ENCODE results near the gene SEMA4C.

SEMA4C gene

DNA sequence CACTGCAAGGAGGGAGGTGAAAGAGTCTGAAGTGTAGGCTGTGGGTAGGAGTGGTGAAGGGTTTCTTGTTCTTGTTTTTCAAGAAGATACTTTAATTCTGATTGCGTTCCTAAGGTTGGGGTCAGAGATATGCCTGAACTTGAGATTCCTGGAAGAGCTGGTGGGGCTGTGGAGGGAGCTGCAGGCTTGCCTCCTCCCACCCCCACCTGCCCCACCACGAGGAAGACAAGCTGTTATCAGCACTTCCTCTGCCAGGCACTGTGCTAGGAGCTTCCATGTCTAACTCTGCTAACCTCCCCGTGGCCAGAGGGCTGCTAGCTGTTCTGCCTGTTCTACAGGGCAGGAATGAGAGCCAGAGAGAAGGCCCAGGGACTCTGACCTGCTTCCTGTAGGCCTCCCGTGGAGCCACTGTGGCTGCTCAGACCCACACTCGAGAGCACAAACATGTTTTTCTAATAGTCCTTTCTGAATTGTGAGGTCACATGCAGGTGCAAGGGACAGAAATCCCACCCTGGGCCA, 39.8 kb downstream of the SEMA4C start:
- H3K27me3 ChIP-seq (ENCODE audit: insufficient read depth, low read length): no peaks in the 10 kb centered on the region
- peaks cover 83% of the 10 kb centered on the region for H3K36me3 ChIP-seq (ENCODE audit: insufficient read depth, low read depth, low read length)
- no peak overlapping the region for H3K27ac ChIP-seq (ENCODE audit: low read length)
- H3K4me3 ChIP-seq (ENCODE audit: low read length): no peak overlapping the region
- H3K4me1 ChIP-seq (ENCODE audit: insufficient read depth, low read length): peaks cover 13% of the 10 kb centered on the region; the same call in 1 of the 2 replicates
- no peak overlapping the region for H3K9ac ChIP-seq (ENCODE audit: low read depth, low read length)
- no peaks in the 10 kb centered on the region for H3K9me3 ChIP-seq (ENCODE audit: insufficient read depth, low read depth, low read length)

- Histone ChIP-seq H3K36me3 (ENCODE audit: insufficient read depth, low read depth, low read length) (peaks cover 87% of the 10 kb centered on the region), H3K4me3 (ENCODE audit: low read length) (no peak overlapping the region), H3K9ac (ENCODE audit: low read depth, low read length) (no peak overlapping the region), H3K27me3 (ENCODE audit: insufficient read depth, low read length) (no peaks in the 10 kb centered on the region), H3K4me1 (ENCODE audit: insufficient read depth, low read length) (peaks cover 13% of the 10 kb centered on the region; the same call in 1 of the 2 replicates), H3K9me3 (ENCODE audit: insufficient read depth, low read depth, low read length) (no peaks in the 10 kb centered on the region), H3K27ac (ENCODE audit: low read length) (no peak overlapping the region)
Observed at GRCh38 chr2:96828874-96829273, 41.0 kb downstream of the SEMA4C start.

DNA sequence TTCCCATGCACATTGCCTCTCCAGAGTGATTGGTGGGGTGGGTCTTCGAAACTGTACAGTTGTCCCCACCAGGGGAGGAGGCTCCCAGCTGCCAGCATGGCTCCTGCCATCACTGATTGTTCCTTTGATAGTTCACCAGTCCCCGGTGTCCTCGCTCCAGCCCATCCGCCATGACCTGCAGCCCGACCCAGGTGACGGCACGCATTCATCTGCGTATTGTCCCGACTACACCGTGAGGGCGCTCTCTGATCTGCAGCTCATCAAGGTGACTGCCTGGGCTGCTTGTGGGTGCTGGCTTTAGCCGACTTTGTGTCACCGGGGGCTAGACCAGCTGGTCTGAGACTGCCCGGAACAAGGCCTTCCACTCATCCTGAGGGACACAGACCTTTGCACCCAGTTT, 41.4 kb downstream of the SEMA4C start:
- peaks cover 86% of the 10 kb centered on the region for H3K36me3 ChIP-seq (ENCODE audit: insufficient read depth, low read depth, low read length)
- H3K27ac ChIP-seq (ENCODE audit: low read length): no peak overlapping the region

GRCh38 chr2:96826546-96827278, 43.2 kb downstream of the SEMA4C start:
- peaks cover 85% of the 10 kb centered on the region for H3K36me3 ChIP-seq (ENCODE audit: insufficient read depth, low read depth, low read length)
- no peak overlapping the region for H3K4me3 ChIP-seq (ENCODE audit: low read length)
- H3K9me3 ChIP-seq (ENCODE audit: insufficient read depth, low read depth, low read length): no peaks in the 10 kb centered on the region
- H3K27me3 ChIP-seq (ENCODE audit: insufficient read depth, low read length): no peaks in the 10 kb centered on the region
- H3K9ac ChIP-seq (ENCODE audit: low read depth, low read length): no peak overlapping the region
- H3K27ac ChIP-seq (ENCODE audit: low read length): no peak overlapping the region
- H3K4me1 ChIP-seq (ENCODE audit: insufficient read depth, low read length): peaks cover under 1% of the 10 kb centered on the region; the same call in 1 of the 2 replicates

More for the DNA sequence above, 41.4 kb downstream of the SEMA4C start:
- Histone ChIP-seq H3K4me1 (ENCODE audit: insufficient read depth, low read length) (peaks cover 10% of the 10 kb centered on the region; the same call in 1 of the 2 replicates), H3K27me3 (ENCODE audit: insufficient read depth, low read length) (no peaks in the 10 kb centered on the region), H3K4me3 (ENCODE audit: low read length) (no peak overlapping the region), H3K9ac (ENCODE audit: low read depth, low read length) (no peak overlapping the region), H3K9me3 (ENCODE audit: insufficient read depth, low read depth, low read length) (no peaks in the 10 kb centered on the region)

DNA sequence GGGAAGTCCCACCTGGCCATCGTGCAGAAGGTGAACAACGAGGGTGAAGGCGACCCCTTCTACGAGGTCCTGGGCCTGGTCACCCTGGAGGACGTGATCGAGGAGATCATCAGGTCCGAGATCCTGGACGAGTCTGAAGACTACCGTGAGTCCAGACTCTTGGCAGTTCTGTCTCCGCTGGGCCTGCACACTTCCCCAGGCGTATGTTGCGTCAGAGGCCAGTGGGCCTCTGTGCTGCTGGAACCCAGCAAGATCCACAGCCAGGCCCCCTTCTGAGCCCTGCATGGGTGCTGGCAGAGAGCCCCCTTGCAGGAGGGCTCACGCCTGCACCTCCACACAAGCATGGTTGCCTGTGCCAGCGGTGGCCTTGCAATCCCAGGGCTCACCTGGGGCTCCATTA, 44.8 kb downstream of the SEMA4C start:
- peaks cover 69% of the 10 kb centered on the region for H3K36me3 ChIP-seq (ENCODE audit: insufficient read depth, low read depth, low read length)
- no peaks in the 10 kb centered on the region for H3K4me1 ChIP-seq (ENCODE audit: insufficient read depth, low read length)
- no peak overlapping the region for H3K9ac ChIP-seq (ENCODE audit: low read depth, low read length)
- H3K27ac ChIP-seq (ENCODE audit: low read length): no peak overlapping the region
- H3K27me3 ChIP-seq (ENCODE audit: insufficient read depth, low read length): no peaks in the 10 kb centered on the region
- no peaks in the 10 kb centered on the region for H3K9me3 ChIP-seq (ENCODE audit: insufficient read depth, low read depth, low read length)
- no peak overlapping the region for H3K4me3 ChIP-seq (ENCODE audit: low read length)

GRCh38 chr2:96824079-96824870, 45.6 kb downstream of the SEMA4C start:
- no peak overlapping the region for H3K4me3 ChIP-seq (ENCODE audit: low read length)
- H3K9ac ChIP-seq (ENCODE audit: low read depth, low read length): no peak overlapping the region
- H3K4me1 ChIP-seq (ENCODE audit: insufficient read depth, low read length): 0 out of 2 replicates have a peak, but pooled peaks cover 2% of the 10 kb centered on the region
- no peaks in the 10 kb centered on the region for H3K27me3 ChIP-seq (ENCODE audit: insufficient read depth, low read length)
- no peak overlapping the region for H3K27ac ChIP-seq (ENCODE audit: low read length)
- no peaks in the 10 kb centered on the region for H3K9me3 ChIP-seq (ENCODE audit: insufficient read depth, low read depth, low read length)
- H3K36me3 ChIP-seq (ENCODE audit: insufficient read depth, low read depth, low read length): peaks cover 68% of the 10 kb centered on the region

DNA sequence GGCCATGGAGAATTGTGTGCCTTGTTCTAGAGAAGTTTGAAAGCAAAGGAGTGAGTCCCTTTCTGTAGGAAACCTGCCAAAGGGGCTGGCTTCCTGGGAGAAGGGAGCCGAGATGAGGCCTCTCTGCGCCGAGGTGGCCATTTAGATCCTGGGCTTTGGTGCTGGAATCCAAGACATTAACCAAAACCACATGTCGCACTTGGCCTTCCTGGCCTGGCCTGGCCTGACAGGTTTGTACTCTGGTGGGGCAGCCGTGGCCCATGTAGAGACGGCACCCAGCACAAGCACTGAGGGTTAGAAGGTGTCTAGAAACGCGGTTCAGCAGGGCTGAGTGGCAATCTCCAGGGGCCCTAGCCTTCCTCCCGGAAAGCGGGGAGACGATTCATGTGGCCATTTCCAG, 46.7 kb downstream of the SEMA4C start:
- no peaks in the 10 kb centered on the region for H3K27me3 ChIP-seq (ENCODE audit: insufficient read depth, low read length)
- peaks cover 12% of the 10 kb centered on the region; the same call in 1 of the 2 replicates for H3K4me1 ChIP-seq (ENCODE audit: insufficient read depth, low read length)
- H3K9me3 ChIP-seq (ENCODE audit: insufficient read depth, low read depth, low read length): no peaks in the 10 kb centered on the region
- H3K36me3 ChIP-seq (ENCODE audit: insufficient read depth, low read depth, low read length): peaks cover 66% of the 10 kb centered on the region
- no peak overlapping the region for H3K4me3 ChIP-seq (ENCODE audit: low read length)
- no peak overlapping the region for H3K9ac ChIP-seq (ENCODE audit: low read depth, low read length)
- H3K27ac ChIP-seq (ENCODE audit: low read length): no peak overlapping the region

DNA sequence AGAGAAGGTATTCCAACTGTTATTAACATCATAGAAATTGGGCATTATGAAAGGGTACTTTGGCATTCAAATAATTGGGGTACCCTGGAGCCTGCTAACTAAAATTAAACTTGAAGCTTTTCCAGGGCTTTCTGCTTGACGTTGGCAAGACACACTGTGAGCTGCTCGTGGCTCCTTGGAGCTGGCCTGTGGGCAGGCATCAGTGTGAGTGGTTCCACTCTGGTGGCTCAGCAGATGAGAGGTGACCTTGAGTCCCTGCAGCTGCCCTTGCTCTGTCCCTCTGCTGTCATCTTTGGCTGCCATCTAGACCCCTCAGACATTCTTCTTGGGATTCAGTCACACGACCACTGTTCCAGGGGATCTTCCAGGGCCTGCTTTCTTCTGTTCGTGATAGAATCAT, 47.1 kb downstream of the SEMA4C start:
- no peak overlapping the region for H3K4me3 ChIP-seq (ENCODE audit: low read length)
- no peak overlapping the region for H3K9ac ChIP-seq (ENCODE audit: low read depth, low read length)
- H3K9me3 ChIP-seq (ENCODE audit: insufficient read depth, low read depth, low read length): no peaks in the 10 kb centered on the region
- H3K4me1 ChIP-seq (ENCODE audit: insufficient read depth, low read length): peaks cover 13% of the 10 kb centered on the region; the same call in 1 of the 2 replicates
- peaks cover 2% of the 10 kb centered on the region; the same call in 1 of the 2 replicates for H3K27me3 ChIP-seq (ENCODE audit: insufficient read depth, low read length)
- peaks cover 61% of the 10 kb centered on the region for H3K36me3 ChIP-seq (ENCODE audit: insufficient read depth, low read depth, low read length)
- no peak overlapping the region for H3K27ac ChIP-seq (ENCODE audit: low read length)

- H3K4me3 ChIP-seq (ENCODE audit: low read length): no peak overlapping the region
- H3K27ac ChIP-seq (ENCODE audit: low read length): no peak overlapping the region
- H3K4me1 ChIP-seq (ENCODE audit: insufficient read depth, low read length): peaks cover 18% of the 10 kb centered on the region; the same call in 1 of the 2 replicates
- peaks cover 48% of the 10 kb centered on the region for H3K36me3 ChIP-seq (ENCODE audit: insufficient read depth, low read depth, low read length)
- H3K27me3 ChIP-seq (ENCODE audit: insufficient read depth, low read length): peaks cover 10% of the 10 kb centered on the region
- no peak overlapping the region for H3K9ac ChIP-seq (ENCODE audit: low read depth, low read length)
- no peaks in the 10 kb centered on the region for H3K9me3 ChIP-seq (ENCODE audit: insufficient read depth, low read depth, low read length)
Observed at GRCh38 chr2:96821113-96821675, 48.7 kb downstream of the SEMA4C start.

GRCh38 chr2:96819876-96820511, 49.9 kb downstream of the SEMA4C start:
- Histone ChIP-seq H3K4me3 (ENCODE audit: low read length) (no peak overlapping the region), H3K4me1 (ENCODE audit: insufficient read depth, low read length) (peaks cover 21% of the 10 kb centered on the region; the same call in 1 of the 2 replicates), H3K9ac (ENCODE audit: low read depth, low read length) (no peak overlapping the region)

More at GRCh38 chr2:96819876-96820511, 49.9 kb downstream of the SEMA4C start:
- H3K27ac ChIP-seq (ENCODE audit: low read length): no peak overlapping the region
- no peaks in the 10 kb centered on the region for H3K9me3 ChIP-seq (ENCODE audit: insufficient read depth, low read depth, low read length)
- peaks cover 10% of the 10 kb centered on the region for H3K27me3 ChIP-seq (ENCODE audit: insufficient read depth, low read length)
- H3K36me3 ChIP-seq (ENCODE audit: insufficient read depth, low read depth, low read length): peaks cover 38% of the 10 kb centered on the region
